ENCODE data around the gene WBP2. TPM values are rescaled to one million over a fixed set of nuclear protein-coding genes. Genes with fewer than 3 reads are reported as not detected.

WBP2 gene
- total and polyA plus RNA-seq, 9 of the 15 experiments (the other 6 are each of a cell fraction or from before 2014, with no cell fraction given), result 2.2 to 74.3 (median 20.0) TPM

DNA sequence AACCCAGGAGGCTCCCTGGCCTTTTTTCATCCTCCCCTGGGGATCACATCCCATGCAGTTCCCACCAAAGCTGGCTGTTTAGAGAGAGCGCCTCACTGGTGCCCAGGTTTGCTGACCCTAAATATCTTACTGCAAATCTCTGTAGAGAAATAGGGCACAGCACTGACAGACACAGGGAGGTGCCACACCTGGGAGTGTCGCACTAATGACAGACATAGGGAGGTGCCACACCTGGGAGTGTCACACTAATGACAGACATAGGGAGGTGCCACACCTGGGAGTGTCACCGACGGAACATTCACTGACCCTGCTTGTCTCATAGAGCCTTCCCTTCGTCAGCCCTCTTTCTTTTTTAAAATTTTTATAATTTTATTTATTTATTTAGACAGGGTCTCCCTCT, 44.9 kb downstream of the WBP2 start (continued):
- TF ChIP-seq SRSF9 (IDR thresholded peaks at IDR 0.05; ENCODE audit: borderline replicate concordance, low read depth, low read length) (no peak), ZFP30 (CRISPR knock-in tag; IDR thresholded peaks at IDR 0.05; ENCODE audit: borderline replicate concordance) (no peak), TARDBP (IDR thresholded peaks at IDR 0.05) (no peak), MEF2A (IDR thresholded peaks at IDR 0.05; ENCODE audit: control insufficient read depth, low read depth, low read length) (no peak)

- TF ChIP-seq MAZ (CRISPR knock-in tag; conservative IDR thresholded peaks at IDR 0.05 in 1 of 2, IDR thresholded peaks at IDR 0.05 in 1 of 2) (0 out of 4 replicates have a peak, but pooled peaks of 1 of the 2 experiments have one; percentile 15), ZBTB11 (CRISPR knock-in tag; IDR thresholded peaks at IDR 0.05) (no peak)
- Histone ChIP-seq H3K9me1 (ENCODE audit: control insufficient read depth, insufficient read depth, low read length) (no peaks in the 10 kb centered on the region), H3K4me1 (replicated peaks in 1 of 2; ENCODE audit: control insufficient read depth in 2 of 2, insufficient read depth in 2 of 2, low read length in 2 of 2) (peaks cover 10 to 24% of the 10 kb centered on the region in 2 experiments), H3K4me2 (ENCODE audit: insufficient read depth, low read length) (no peak overlapping the region), H4K20me1 (replicated peaks; ENCODE audit: control insufficient read depth, insufficient read depth, low read length) (no peaks in the 10 kb centered on the region), H3K4me3 (no peak overlapping the region), H3K9me3 (replicated peaks; ENCODE audit: control insufficient read depth, insufficient read depth, low read depth, low read length) (no peaks in the 10 kb centered on the region), H3K36me3 (ENCODE audit: control insufficient read depth, insufficient read depth, low read length) (peaks cover 40% of the 10 kb centered on the region; the same call in 2 of the 3 replicates), H3K27ac (ENCODE audit: extremely low read depth, low read depth, low read length) (no peak overlapping the region), H3K27me3 (ENCODE audit: control insufficient read depth in 2 of 2, insufficient read depth in 2 of 2, low read length in 2 of 2) (no peaks in the 10 kb centered on the region), H3K9ac (ENCODE audit: insufficient read depth in 1 of 2, low read depth in 2 of 2, low read length in 2 of 2) (peak overlapping the region in 1 of 2 experiments; percentile 74; a peak in 1 of 4 replicates), H2AFZ (ENCODE audit: low read depth, low read length) (no peak overlapping the region), H3K79me2 (ENCODE audit: control insufficient read depth, insufficient read depth, low read length) (no peaks in the 10 kb centered on the region)
- ChIA-PET CTCF (ENCODE audit: low intra/inter-chr PET ratio) (no interaction called here), POLR2A (interaction anchor here (1.1 to 4.1 kb wide), 7 partner anchors 9 to 34 kb away, joined by 4 to 37 read pairs (median 8); partner anchors contain the start of gene UNK)
- intact Hi-C loops (cut with micrococcal nuclease) (no loop called here), in situ Hi-C loops (cut with MboI) (no loop called here)
- WGBS (ENCODE audit: insufficient coverage, low coverage, missing lambda C conversion rate), result 91% methylated on average over 23 of the region's 24 CpGs
- no peak for ATAC-seq
- FAIRE-seq, result no peak
- DNase-seq (ENCODE audit: extremely low read depth in 1 of 4, low spot score in 3 of 4), result no peak
- BruUV-seq (replicated peaks), result no TSS peak
These were observed 45.5 kb downstream of the WBP2 start for GRCh38 chr17:75809631-75810111.

Measured in K562 (cell line).